ENCODE measurements around the gene PUM2. TPM values are rescaled to one million over a fixed set of nuclear protein-coding genes. Genes with fewer than 3 reads are reported as not detected.
A peak's percentile ranks its signal among the peaks of the same experiment; 100 is the strongest.

Gene PUM2
- total RNA-seq, 1 experiment from 2014 or later, result 104 TPM

DNA sequence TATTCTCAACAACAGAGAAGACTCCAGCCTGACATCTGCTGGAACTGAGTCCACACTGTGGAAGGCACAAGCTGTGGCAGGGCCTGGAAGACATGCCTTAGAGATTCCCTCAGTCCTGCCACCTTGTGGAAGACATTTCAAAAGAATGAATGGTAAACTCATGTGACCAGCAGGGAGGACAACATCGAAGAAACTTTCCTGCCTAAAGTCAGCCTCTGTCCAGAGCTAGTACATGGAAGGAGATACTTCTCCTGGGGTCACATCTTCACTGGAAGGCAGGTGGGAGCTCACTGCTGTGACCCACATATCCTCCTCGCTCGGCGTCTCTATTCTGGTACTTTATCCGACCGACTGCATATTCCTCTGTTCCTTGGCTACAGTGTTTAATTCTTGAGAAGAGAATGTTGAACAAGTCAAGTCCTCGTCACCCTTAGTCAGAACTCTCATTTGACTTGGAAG is 59.5 kb downstream of the PUM2 start (continued):
- TF ChIP-seq, protein P1, sequence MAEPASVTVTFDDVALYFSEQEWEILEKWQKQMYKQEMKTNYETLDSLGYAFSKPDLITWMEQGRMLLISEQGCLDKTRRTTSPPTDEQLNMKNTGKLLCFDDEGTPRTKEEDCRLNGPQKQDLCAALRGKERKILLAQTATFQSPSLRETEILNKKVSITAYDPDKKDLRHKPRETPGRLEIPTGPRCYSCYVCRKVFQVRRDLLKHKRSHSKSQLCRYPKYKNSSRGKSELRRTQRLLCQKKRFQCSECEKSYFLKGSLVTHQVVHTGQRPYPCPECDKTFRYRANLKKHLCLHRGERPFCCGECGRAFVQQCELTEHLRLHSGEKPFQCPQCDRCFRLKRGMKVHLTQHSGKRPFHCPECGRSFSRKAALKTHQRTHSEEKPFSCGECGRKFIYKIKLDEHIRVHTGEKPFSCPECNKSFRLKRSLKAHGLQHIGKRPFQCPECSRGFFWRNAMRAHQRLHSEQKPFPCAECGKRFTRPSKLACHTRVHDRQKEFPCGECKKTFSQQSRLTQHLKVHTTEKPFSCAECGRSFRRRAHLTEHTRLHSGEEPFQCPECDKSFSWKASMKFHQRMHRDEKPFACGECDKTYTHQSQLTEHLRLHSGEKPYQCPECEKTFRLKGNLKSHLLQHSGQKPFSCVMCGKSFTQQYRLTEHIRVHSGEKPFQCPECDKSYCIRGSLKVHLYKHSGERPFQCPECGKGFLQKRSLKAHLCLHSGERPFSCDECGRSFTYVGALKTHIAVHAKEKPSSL (CRISPR knock-in tag; conservative IDR thresholded peaks at IDR 0.05), result no peak
- TF ChIP-seq NR3C1 (CRISPR knock-in tag; conservative IDR thresholded peaks at IDR 0.05; ENCODE audit: low read depth) (no peak), ATF1 (CRISPR knock-in tag; IDR thresholded peaks at IDR 0.05) (no peak), FOXK1 (CRISPR knock-in tag; IDR thresholded peaks at IDR 0.05) (no peak), SP1 (CRISPR knock-in tag; conservative IDR thresholded peaks at IDR 0.05) (0 out of 2 replicates have a peak, but pooled peaks have one; percentile 35)
- TF ChIP-seq, protein P2, sequence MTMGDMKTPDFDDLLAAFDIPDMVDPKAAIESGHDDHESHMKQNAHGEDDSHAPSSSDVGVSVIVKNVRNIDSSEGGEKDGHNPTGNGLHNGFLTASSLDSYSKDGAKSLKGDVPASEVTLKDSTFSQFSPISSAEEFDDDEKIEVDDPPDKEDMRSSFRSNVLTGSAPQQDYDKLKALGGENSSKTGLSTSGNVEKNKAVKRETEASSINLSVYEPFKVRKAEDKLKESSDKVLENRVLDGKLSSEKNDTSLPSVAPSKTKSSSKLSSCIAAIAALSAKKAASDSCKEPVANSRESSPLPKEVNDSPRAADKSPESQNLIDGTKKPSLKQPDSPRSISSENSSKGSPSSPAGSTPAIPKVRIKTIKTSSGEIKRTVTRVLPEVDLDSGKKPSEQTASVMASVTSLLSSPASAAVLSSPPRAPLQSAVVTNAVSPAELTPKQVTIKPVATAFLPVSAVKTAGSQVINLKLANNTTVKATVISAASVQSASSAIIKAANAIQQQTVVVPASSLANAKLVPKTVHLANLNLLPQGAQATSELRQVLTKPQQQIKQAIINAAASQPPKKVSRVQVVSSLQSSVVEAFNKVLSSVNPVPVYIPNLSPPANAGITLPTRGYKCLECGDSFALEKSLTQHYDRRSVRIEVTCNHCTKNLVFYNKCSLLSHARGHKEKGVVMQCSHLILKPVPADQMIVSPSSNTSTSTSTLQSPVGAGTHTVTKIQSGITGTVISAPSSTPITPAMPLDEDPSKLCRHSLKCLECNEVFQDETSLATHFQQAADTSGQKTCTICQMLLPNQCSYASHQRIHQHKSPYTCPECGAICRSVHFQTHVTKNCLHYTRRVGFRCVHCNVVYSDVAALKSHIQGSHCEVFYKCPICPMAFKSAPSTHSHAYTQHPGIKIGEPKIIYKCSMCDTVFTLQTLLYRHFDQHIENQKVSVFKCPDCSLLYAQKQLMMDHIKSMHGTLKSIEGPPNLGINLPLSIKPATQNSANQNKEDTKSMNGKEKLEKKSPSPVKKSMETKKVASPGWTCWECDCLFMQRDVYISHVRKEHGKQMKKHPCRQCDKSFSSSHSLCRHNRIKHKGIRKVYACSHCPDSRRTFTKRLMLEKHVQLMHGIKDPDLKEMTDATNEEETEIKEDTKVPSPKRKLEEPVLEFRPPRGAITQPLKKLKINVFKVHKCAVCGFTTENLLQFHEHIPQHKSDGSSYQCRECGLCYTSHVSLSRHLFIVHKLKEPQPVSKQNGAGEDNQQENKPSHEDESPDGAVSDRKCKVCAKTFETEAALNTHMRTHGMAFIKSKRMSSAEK (CRISPR knock-in tag; IDR thresholded peaks at IDR 0.05; ENCODE audit: borderline replicate concordance), result no peak
- TF ChIP-seq, protein P3, sequence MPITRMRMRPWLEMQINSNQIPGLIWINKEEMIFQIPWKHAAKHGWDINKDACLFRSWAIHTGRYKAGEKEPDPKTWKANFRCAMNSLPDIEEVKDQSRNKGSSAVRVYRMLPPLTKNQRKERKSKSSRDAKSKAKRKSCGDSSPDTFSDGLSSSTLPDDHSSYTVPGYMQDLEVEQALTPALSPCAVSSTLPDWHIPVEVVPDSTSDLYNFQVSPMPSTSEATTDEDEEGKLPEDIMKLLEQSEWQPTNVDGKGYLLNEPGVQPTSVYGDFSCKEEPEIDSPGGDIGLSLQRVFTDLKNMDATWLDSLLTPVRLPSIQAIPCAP (CRISPR knock-in tag; IDR thresholded peaks at IDR 0.05), result no peak
- TF ChIP-seq, protein P4, sequence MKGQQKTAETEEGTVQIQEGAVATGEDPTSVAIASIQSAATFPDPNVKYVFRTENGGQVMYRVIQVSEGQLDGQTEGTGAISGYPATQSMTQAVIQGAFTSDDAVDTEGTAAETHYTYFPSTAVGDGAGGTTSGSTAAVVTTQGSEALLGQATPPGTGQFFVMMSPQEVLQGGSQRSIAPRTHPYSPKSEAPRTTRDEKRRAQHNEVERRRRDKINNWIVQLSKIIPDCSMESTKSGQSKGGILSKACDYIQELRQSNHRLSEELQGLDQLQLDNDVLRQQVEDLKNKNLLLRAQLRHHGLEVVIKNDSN (CRISPR knock-in tag; IDR thresholded peaks at IDR 0.05), result peak; percentile 54; the same call in 1 of the 2 replicates

DNA sequence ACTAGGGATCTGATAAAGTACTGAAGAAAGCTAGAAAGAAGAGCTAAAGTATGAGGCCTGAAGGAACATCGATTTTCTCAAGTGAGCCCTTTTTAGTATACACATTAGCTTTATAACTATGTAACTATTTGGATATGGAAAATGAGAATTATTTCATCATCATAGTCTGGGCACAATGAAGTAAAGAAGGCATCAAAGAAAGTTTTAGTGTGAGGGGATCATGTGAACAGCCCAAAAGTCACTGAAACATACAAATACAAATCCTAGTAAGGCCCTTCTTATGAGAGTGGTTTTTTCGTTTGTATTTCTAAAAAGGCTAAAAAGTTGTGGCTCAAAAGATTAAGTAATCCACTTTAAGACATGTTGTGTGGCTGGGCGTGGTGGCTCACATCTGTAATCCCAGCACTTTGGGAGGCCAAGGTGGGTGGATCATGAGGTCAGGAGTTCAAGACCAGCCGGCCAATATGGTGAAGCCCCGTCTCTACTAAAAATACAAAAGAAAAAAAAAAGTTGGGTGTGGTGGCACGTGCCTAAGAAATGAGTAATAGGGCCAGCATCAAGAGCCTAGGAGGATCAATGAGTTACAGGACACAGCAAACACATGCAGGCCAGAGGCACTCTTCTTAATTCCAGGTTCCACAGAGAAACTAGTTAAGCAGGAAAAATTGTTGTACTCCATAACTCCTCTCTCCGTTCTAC is 61.9 kb downstream of the PUM2 start:
- Mint-ChIP-seq H3K4me3 (no peak overlapping the region), H3K27ac (0 out of 2 replicates have a peak overlapping the region, but pooled peaks have one; percentile 22), H3K9me3 (no peaks in the 10 kb centered on the region), H3K36me3 (peaks cover 14% of the 10 kb centered on the region), H3K27me3 (ENCODE audit: low read depth) (no peaks in the 10 kb centered on the region), H3K4me1 (peaks cover 7% of the 10 kb centered on the region)
- ChIA-PET CTCF (no interaction called here), POLR2A (no interaction called here)
- DNase-seq (ENCODE audit: low spot score), result no peak
- ATAC-seq, result no peak
- TF ChIP-seq, protein P5, sequence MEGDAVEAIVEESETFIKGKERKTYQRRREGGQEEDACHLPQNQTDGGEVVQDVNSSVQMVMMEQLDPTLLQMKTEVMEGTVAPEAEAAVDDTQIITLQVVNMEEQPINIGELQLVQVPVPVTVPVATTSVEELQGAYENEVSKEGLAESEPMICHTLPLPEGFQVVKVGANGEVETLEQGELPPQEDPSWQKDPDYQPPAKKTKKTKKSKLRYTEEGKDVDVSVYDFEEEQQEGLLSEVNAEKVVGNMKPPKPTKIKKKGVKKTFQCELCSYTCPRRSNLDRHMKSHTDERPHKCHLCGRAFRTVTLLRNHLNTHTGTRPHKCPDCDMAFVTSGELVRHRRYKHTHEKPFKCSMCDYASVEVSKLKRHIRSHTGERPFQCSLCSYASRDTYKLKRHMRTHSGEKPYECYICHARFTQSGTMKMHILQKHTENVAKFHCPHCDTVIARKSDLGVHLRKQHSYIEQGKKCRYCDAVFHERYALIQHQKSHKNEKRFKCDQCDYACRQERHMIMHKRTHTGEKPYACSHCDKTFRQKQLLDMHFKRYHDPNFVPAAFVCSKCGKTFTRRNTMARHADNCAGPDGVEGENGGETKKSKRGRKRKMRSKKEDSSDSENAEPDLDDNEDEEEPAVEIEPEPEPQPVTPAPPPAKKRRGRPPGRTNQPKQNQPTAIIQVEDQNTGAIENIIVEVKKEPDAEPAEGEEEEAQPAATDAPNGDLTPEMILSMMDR (IDR thresholded peaks at IDR 0.05), result no peak
- TF ChIP-seq, protein P6, sequence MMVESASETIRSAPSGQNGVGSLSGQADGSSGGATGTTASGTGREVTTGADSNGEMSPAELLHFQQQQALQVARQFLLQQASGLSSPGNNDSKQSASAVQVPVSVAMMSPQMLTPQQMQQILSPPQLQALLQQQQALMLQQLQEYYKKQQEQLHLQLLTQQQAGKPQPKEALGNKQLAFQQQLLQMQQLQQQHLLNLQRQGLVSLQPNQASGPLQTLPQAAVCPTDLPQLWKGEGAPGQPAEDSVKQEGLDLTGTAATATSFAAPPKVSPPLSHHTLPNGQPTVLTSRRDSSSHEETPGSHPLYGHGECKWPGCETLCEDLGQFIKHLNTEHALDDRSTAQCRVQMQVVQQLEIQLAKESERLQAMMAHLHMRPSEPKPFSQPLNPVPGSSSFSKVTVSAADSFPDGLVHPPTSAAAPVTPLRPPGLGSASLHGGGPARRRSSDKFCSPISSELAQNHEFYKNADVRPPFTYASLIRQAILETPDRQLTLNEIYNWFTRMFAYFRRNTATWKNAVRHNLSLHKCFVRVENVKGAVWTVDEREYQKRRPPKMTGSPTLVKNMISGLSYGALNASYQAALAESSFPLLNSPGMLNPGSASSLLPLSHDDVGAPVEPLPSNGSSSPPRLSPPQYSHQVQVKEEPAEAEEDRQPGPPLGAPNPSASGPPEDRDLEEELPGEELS (CRISPR knock-in tag; IDR thresholded peaks at IDR 0.05), result no peak
- TF ChIP-seq SMAD3 (CRISPR knock-in tag; IDR thresholded peaks at IDR 0.05; ENCODE audit: borderline replicate concordance) (no peak), OVOL2 (CRISPR knock-in tag; IDR thresholded peaks at IDR 0.05; ENCODE audit: borderline replicate concordance) (no peak)
- TF ChIP-seq, protein P7, sequence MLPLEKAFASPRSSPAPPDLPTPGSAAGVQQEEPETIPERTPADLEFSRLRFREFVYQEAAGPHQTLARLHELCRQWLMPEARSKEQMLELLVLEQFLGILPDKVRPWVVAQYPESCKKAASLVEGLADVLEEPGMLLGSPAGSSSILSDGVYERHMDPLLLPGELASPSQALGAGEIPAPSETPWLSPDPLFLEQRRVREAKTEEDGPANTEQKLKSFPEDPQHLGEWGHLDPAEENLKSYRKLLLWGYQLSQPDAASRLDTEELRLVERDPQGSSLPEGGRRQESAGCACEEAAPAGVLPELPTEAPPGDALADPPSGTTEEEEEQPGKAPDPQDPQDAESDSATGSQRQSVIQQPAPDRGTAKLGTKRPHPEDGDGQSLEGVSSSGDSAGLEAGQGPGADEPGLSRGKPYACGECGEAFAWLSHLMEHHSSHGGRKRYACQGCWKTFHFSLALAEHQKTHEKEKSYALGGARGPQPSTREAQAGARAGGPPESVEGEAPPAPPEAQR (CRISPR knock-in tag; IDR thresholded peaks at IDR 0.05), result no peak
- TF ChIP-seq, protein P8, sequence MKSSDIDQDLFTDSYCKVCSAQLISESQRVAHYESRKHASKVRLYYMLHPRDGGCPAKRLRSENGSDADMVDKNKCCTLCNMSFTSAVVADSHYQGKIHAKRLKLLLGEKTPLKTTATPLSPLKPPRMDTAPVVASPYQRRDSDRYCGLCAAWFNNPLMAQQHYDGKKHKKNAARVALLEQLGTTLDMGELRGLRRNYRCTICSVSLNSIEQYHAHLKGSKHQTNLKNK (CRISPR knock-in tag; IDR thresholded peaks at IDR 0.05), result no peak
- TF ChIP-seq, protein P9, sequence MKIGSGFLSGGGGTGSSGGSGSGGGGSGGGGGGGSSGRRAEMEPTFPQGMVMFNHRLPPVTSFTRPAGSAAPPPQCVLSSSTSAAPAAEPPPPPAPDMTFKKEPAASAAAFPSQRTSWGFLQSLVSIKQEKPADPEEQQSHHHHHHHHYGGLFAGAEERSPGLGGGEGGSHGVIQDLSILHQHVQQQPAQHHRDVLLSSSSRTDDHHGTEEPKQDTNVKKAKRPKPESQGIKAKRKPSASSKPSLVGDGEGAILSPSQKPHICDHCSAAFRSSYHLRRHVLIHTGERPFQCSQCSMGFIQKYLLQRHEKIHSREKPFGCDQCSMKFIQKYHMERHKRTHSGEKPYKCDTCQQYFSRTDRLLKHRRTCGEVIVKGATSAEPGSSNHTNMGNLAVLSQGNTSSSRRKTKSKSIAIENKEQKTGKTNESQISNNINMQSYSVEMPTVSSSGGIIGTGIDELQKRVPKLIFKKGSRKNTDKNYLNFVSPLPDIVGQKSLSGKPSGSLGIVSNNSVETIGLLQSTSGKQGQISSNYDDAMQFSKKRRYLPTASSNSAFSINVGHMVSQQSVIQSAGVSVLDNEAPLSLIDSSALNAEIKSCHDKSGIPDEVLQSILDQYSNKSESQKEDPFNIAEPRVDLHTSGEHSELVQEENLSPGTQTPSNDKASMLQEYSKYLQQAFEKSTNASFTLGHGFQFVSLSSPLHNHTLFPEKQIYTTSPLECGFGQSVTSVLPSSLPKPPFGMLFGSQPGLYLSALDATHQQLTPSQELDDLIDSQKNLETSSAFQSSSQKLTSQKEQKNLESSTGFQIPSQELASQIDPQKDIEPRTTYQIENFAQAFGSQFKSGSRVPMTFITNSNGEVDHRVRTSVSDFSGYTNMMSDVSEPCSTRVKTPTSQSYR (CRISPR knock-in tag; IDR thresholded peaks at IDR 0.05), result no peak
